Stimulated activated CD4-positive, alpha-beta T cell treated with anti-CD3 and anti-CD28 coated beads, Interleukin-1b, Interleukin-23, amount 100 ng/mL, for 1 hour (primary cell): ENCODE results near the gene UGT1A3.

ENCODE experiments used
- DNase-seq, 2 donors: peaks; one replicate each; pipeline ENCODE4 v3.0.0-alpha.2; 2020; ENCODE audit warnings: low read depth in 2 of 2

The UGT1A3 gene

GRCh38 chr2:233758141-233758540 lies 29.3 kb downstream of the UGT1A3 start:
- no peak for DNase-seq

GRCh38 chr2:233758849-233759248 lies 30.0 kb downstream of the UGT1A3 start:
- no peak for DNase-seq

GRCh38 chr2:233760043-233760442 lies 31.2 kb downstream of the UGT1A3 start, which contains the start of gene UGT1A1:
UGT1A1 (plus strand) TSS chr2:233760270; CDS start chr2:233760288, 18 bp downstream.
- DNase-seq: no peak

GRCh38 chr2:233761040-233761769 lies 32.4 kb downstream of the UGT1A3 start:
- no peak for DNase-seq

- no peak for DNase-seq
Measured at GRCh38 chr2:233764264-233764663, 35.4 kb downstream of the UGT1A3 start.

- DNase-seq: no peak
Measured at GRCh38 chr2:233764761-233765160, 35.9 kb downstream of the UGT1A3 start.

GRCh38 chr2:233766416-233766815 lies 37.6 kb downstream of the UGT1A3 start:
- no peak for DNase-seq

- no peak for DNase-seq
Measured at GRCh38 chr2:233768076-233768475, 39.2 kb downstream of the UGT1A3 start.

- no peak for DNase-seq
Measured at GRCh38 chr2:233769260-233769659, 40.4 kb downstream of the UGT1A3 start.

- DNase-seq: no peak
Measured at GRCh38 chr2:233772153-233772552, 43.3 kb downstream of the UGT1A3 start.

- no peak for DNase-seq
Measured at GRCh38 chr2:233772583-233772982, 43.7 kb downstream of the UGT1A3 start.

- DNase-seq: no peak
Measured at GRCh38 chr2:233773854-233774253, 45.0 kb downstream of the UGT1A3 start.

GRCh38 chr2:233775414-233775813 lies 46.6 kb downstream of the UGT1A3 start:
- DNase-seq: no peak

GRCh38 chr2:233778030-233778429 lies 49.2 kb downstream of the UGT1A3 start, which contains the start of gene MROH2A:
MROH2A (plus strand) TSS chr2:233778330; CDS start chr2:233779359, 1,029 bp downstream.
- no peak for DNase-seq

GRCh38 chr2:233779722-233780121 lies 50.9 kb downstream of the UGT1A3 start:
- DNase-seq: no peak

- DNase-seq: no peak
Measured at GRCh38 chr2:233780771-233781170, 51.9 kb downstream of the UGT1A3 start.

- DNase-seq: no peak
Measured at GRCh38 chr2:233789554-233789953, 60.7 kb downstream of the UGT1A3 start.

GRCh38 chr2:233791151-233791882 lies 62.5 kb downstream of the UGT1A3 start:
- DNase-seq: no peak

GRCh38 chr2:233791883-233792329 lies 63.1 kb downstream of the UGT1A3 start:
- no peak for DNase-seq

- DNase-seq: no peak
Measured at GRCh38 chr2:233792720-233793119, 63.9 kb downstream of the UGT1A3 start.

GRCh38 chr2:233793465-233794127 lies 64.8 kb downstream of the UGT1A3 start:
- no peak for DNase-seq

- DNase-seq: no peak
Measured at GRCh38 chr2:233794128-233794658, 65.4 kb downstream of the UGT1A3 start.
